ENCODE results near the gene FAM53C.

GRCh38 chr5:138382347-138382746 lies 44.3 kb downstream of the FAM53C start:
- TF ChIP-seq POLR2A (IDR thresholded peaks at IDR 0.05; ENCODE audit: low read depth, low read length) (no peak), POLR2AphosphoS5 (IDR thresholded peaks at IDR 0.05; ENCODE audit: low read depth, low read length) (no peak), TAF1 (IDR thresholded peaks at IDR 0.05; ENCODE audit: borderline replicate concordance, low read depth, low read length) (no peak)
